GM10266 (cell line): ENCODE results near the gene LY6G6C.

Experiments used
- DNase-seq: peaks from one replicate; pipeline ENCODE4 v3.0.0; 2012; ENCODE audit errors: extremely low spot score
- CTCF ChIP-seq: IDR thresholded peaks from 2 replicates; pipeline ENCODE4 v1.5.1; 2012; ENCODE audit warnings: mild to moderate bottlenecking, low read depth; ENCODE audit not compliant: control insufficient read depth, insufficient read depth; ENCODE audit errors: missing control alignments

Gene LY6G6C

GRCh38 chr6:31736021-31736767, 14.6 kb upstream of the LY6G6C start, which contains the start of gene CLIC1:
Gene CLIC1, minus strand, starts transcription at chr6:31736530. Its CDS starts 230 bp downstream, at chr6:31736300.
- DNase-seq, result peak; percentile 83
- no peak for TF ChIP-seq CTCF

GRCh38 chr6:31734821-31735406, 13.4 kb upstream of the LY6G6C start:
- TF ChIP-seq CTCF, result no peak
- peak; percentile 88 for DNase-seq

GRCh38 chr6:31734247-31734820, 12.8 kb upstream of the LY6G6C start:
- DNase-seq, result no peak
- TF ChIP-seq CTCF, result no peak

- no peak for TF ChIP-seq CTCF
- no peak for DNase-seq
Measured at GRCh38 chr6:31733734-31734133, 12.2 kb upstream of the LY6G6C start.

GRCh38 chr6:31732029-31732428, 10.5 kb upstream of the LY6G6C start:
- TF ChIP-seq CTCF, result no peak
- DNase-seq, result no peak

GRCh38 chr6:31730631-31731086, 9.1 kb upstream of the LY6G6C start:
- no peak for TF ChIP-seq CTCF
- no peak for DNase-seq
